ENCODE results near the gene GLO1. TPM values are rescaled to one million over a fixed set of nuclear protein-coding genes. Genes with fewer than 3 reads are reported as not detected.

GLO1 gene
- total and polyA plus RNA-seq, 9 of the 15 experiments (the other 6 are each of a cell fraction or from before 2014, with no cell fraction given), result 155 to 331 (median 203) TPM

GRCh38 chr6:38722727-38723334 is 19.9 kb upstream of the GLO1 start (continued):
- TF ChIP-seq RERE (CRISPR knock-in tag; IDR thresholded peaks at IDR 0.05; ENCODE audit: borderline replicate concordance) (no peak), ZBTB43 (CRISPR knock-in tag; IDR thresholded peaks at IDR 0.05) (no peak), ZNF354B (CRISPR knock-in tag; IDR thresholded peaks at IDR 0.05) (no peak), JUND (IDR thresholded peaks at IDR 0.05; ENCODE audit: borderline replicate concordance, low read depth, low read length) (peak; percentile 44; the same call in 1 of the 2 replicates), JUND (tag; IDR thresholded peaks at IDR 0.05; ENCODE audit: borderline replicate concordance, low read depth, low read length) (no peak), KHSRP (IDR thresholded peaks at IDR 0.05) (no peak), CSDE1 (IDR thresholded peaks at IDR 0.05) (peak in 1 of 2 experiments; percentile 38; a peak in 1 of 4 replicates), ZNF24 (IDR thresholded peaks at IDR 0.05) (no peak), ZFPM2 (CRISPR knock-in tag; IDR thresholded peaks at IDR 0.05) (no peak), RHOXF2B (CRISPR knock-in tag; conservative IDR thresholded peaks at IDR 0.05) (no peak), ETS2 (tag; IDR thresholded peaks at IDR 0.05; ENCODE audit: borderline replicate concordance, poor library complexity, severe bottlenecking) (no peak), ZC3H4 (CRISPR knock-in tag; IDR thresholded peaks at IDR 0.05; ENCODE audit: borderline replicate concordance) (no peak), NFIC (IDR thresholded peaks at IDR 0.05) (peak; percentile 24; the same call in 1 of the 2 replicates), IRF9 (tag; IDR thresholded peaks at IDR 0.05) (no peak), ZNF740 (CRISPR knock-in tag; IDR thresholded peaks at IDR 0.05) (no peak), ZNF740 (tag; IDR thresholded peaks at IDR 0.05) (peak in 1 of 2 experiments; percentile 40; a peak in 1 of 4 replicates), CCNT2 (IDR thresholded peaks at IDR 0.05; ENCODE audit: borderline replicate concordance, extremely low read depth, insufficient read length, low read depth, low read length) (no peak), YY1 (IDR thresholded peaks at IDR 0.05; ENCODE audit: borderline replicate concordance in 1 of 3, control insufficient read depth in 1 of 3, extremely low read depth in 1 of 3, insufficient read depth in 3 of 3, insufficient read length in 1 of 3, insufficient replicate concordance in 2 of 3, low read depth in 1 of 3, low read length in 2 of 3) (peak; percentile 34 to 91 (median 79)), NFRKB (IDR thresholded peaks at IDR 0.05; ENCODE audit: low read depth) (peak; percentile 73; the same call in 1 of the 2 replicates), ARHGAP35 (IDR thresholded peaks at IDR 0.05; ENCODE audit: partially characterized antibody) (no peak)
